ENCODE measurements around the gene TMEM59. TPM values are rescaled to one million over a fixed set of nuclear protein-coding genes. Genes with fewer than 3 reads are reported as not detected.
A peak's percentile ranks its signal among the peaks of the same experiment; 100 is the strongest.

The TMEM59 gene
- total RNA-seq, 4 donors from 2014 or later: 156 to 248 (median 224) TPM

DNA sequence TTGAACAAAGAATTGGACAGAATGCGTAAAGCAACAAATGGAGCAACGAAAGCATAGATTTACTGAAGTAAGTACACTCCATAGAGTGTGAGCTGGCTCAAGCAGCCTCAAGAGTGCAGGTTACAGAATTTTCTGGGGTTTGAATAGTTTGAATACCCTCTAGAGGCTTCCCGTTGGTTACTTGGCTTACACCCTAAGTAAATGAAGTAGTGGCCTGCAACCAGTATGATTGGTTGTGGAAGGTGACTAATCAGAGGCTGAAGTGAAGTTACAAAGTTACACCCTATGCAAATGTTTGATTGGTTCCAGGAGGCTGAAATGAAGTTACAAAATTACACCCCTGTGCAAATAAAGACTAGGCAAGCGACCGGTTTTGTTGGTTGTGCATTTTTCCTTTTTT, 11.3 kb upstream of the TMEM59 start:
- in situ Hi-C loops (cut with MboI; ENCODE audit: low sequenced_read_pairs in 4 of 4): loop anchor here in 2 of 4 donors (10.0 to 25.0 kb wide), 2 partner anchors 431 to 698 kb away; partner anchors contain the start of gene PARS2 (in 1 of the 2)
- TF ChIP-seq, protein P1, sequence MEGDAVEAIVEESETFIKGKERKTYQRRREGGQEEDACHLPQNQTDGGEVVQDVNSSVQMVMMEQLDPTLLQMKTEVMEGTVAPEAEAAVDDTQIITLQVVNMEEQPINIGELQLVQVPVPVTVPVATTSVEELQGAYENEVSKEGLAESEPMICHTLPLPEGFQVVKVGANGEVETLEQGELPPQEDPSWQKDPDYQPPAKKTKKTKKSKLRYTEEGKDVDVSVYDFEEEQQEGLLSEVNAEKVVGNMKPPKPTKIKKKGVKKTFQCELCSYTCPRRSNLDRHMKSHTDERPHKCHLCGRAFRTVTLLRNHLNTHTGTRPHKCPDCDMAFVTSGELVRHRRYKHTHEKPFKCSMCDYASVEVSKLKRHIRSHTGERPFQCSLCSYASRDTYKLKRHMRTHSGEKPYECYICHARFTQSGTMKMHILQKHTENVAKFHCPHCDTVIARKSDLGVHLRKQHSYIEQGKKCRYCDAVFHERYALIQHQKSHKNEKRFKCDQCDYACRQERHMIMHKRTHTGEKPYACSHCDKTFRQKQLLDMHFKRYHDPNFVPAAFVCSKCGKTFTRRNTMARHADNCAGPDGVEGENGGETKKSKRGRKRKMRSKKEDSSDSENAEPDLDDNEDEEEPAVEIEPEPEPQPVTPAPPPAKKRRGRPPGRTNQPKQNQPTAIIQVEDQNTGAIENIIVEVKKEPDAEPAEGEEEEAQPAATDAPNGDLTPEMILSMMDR (IDR thresholded peaks at IDR 0.05 in 4 of 5, conservative IDR thresholded peaks at IDR 0.05 in 1 of 5): no peak
- no peak for TF ChIP-seq POLR2A (IDR thresholded peaks at IDR 0.05)

DNA sequence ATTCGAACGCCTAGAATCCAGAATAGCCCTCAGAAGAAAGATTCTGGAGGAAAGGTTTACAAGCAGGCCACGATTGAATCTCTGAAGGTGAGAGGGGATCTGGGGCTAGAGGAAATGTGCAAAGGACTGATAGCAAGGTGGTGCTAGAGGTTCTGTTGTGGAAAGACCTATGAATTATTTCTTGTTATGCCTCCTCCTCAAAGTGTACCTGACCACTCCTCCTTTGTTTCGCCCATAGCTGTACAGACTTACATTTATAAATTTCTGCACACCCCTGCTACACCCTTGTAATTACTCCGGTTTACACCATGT, 1.4 kb upstream of the TMEM59 start:
- peaks cover 36 to 38% of the 10 kb centered on the region in 2 donors for H3K4me1 ChIP-seq
- in situ Hi-C loops (cut with MboI; ENCODE audit: low sequenced_read_pairs in 4 of 4): loop anchor here in 1 of 4 donors (5.0 to 25.0 kb wide), 2 partner anchors 212 to 708 kb away; partner anchors contain the start of gene PARS2

More for the DNA sequence above, 11.3 kb upstream of the TMEM59 start:
- H3K4me3 ChIP-seq: no peak overlapping the region
- intact Hi-C loops (cut with DNase I; ENCODE audit: low total_unique reads): no loop called here
- no peaks in the 10 kb centered on the region for H3K27me3 ChIP-seq
- H3K9me3 ChIP-seq: no peaks in the 10 kb centered on the region
- no peak overlapping the region for H3K27ac ChIP-seq
- no peaks in the 10 kb centered on the region for H3K36me3 ChIP-seq
- DNase-seq: no peak
- no peak for ATAC-seq
- no peaks in the 10 kb centered on the region for H3K4me1 ChIP-seq

DNA sequence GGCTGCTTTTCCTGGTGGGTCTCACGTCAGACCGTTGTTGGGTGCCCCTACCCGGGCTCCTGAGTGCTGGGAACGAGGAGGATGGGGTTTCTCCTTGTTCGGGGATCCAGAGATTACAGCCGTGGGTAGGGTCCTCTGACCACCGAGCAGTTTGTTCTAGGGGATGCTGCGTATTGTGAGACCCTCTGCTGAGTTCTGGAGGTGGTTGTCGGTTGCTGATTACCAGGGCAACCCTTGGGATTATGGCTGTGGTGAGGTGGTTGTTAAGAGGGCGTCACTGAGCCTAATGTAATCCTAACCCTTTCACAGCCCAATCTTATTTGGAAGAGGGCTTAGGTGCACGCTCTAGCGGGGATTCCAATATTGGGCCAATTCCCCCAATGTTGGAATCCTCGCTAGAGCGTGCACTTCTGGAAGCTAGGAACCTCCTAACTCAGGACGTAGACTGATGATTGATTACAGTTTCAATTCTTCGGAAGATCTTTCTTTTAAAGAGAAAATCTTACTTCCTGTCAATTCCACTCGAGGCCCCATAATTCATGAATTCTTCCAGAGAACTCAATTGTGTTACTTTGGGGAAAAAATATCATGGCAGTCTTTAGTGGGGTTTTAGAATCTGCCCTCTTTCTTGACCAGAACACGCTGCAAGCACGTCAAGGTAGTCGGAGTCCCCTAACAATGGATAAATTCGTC, 887 bp upstream of the TMEM59 start:
- ATAC-seq (peak; percentile 1 to 11), DNase-seq (no peak)
- Histone ChIP-seq H3K27me3 (no peaks in the 10 kb centered on the region), H3K27ac (peak overlapping the region; percentile 98 to 99 (median 98)), H3K9me3 (no peaks in the 10 kb centered on the region), H3K4me1 (peaks cover 41 to 42% of the 10 kb centered on the region in 2 donors), H3K36me3 (peaks cover 0 to 3% of the 10 kb centered on the region in 2 donors), H3K4me3 (peak overlapping the region; percentile 82 to 99 (median 96))
- TF ChIP-seq POLR2A (IDR thresholded peaks at IDR 0.05): no peak
- TF ChIP-seq, protein P1 (IDR thresholded peaks at IDR 0.05 in 4 of 5, conservative IDR thresholded peaks at IDR 0.05 in 1 of 5): no peak
- intact Hi-C loops (cut with DNase I; ENCODE audit: low total_unique reads): loop anchor here (1.0 to 5.0 kb wide), 6 partner anchors 109 to 433 kb away; partner anchors contain the start of genes CYB5RL, IFT25, MRPL37 and NDC1
- in situ Hi-C loops (cut with MboI; ENCODE audit: low sequenced_read_pairs in 4 of 4): loop anchor here in 1 of 4 donors (5.0 to 25.0 kb wide), 2 partner anchors 212 to 708 kb away; partner anchors contain the start of gene PARS2

More for the DNA sequence above, 1.4 kb upstream of the TMEM59 start:
- no peak for DNase-seq
- intact Hi-C loops (cut with DNase I; ENCODE audit: low total_unique reads): loop anchor here (5.0 kb wide), 2 partner anchors 353 to 433 kb away; partner anchors contain the start of gene SSBP3
- TF ChIP-seq, protein P1 (IDR thresholded peaks at IDR 0.05 in 4 of 5, conservative IDR thresholded peaks at IDR 0.05 in 1 of 5): no peak
- no peak for TF ChIP-seq POLR2A (IDR thresholded peaks at IDR 0.05)
- Histone ChIP-seq H3K36me3 (peaks cover 0 to 3% of the 10 kb centered on the region in 2 donors), H3K27ac (peak overlapping the region in 2 of 4 donors; percentile 98 to 99), H3K9me3 (no peaks in the 10 kb centered on the region), H3K27me3 (no peaks in the 10 kb centered on the region), H3K4me3 (peak overlapping the region; percentile 82 to 99 (median 96))
- ATAC-seq: no peak

DNA sequence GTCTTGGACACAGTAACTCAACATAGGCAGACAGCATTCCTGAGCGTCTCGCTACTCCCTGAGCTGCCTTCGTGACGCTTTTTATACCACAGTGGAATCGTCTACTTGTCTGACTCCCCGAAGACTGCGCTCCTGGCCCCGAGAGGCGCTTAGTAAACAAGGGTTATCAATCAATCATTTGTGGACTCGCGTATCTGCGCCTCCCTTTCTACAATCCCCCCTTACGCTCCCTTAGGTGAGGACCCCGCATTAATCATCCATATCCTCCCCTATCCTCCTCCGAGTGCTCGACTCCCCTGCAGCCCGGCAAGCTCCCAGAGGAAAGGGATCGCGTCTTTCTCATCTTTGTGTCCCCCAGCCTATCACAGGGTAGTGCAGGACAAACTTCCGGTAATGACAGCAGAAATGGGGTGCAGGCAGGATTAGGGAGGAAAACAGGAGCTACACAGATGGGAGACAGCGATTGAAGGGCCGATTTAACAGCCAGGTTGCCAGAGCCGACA, 522 bp downstream of the TMEM59 start:
- Histone ChIP-seq H3K4me3 (peak overlapping the region; percentile 82 to 99 (median 96)), H3K4me1 (peaks cover 55 to 56% of the 10 kb centered on the region in 2 donors), H3K27ac (peak overlapping the region; percentile 98 to 99 (median 98)), H3K9me3 (no peaks in the 10 kb centered on the region), H3K36me3 (no peaks in the 10 kb centered on the region), H3K27me3 (no peaks in the 10 kb centered on the region)
- ATAC-seq (peak; percentile 34 to 43), DNase-seq (peak in 1 of 2 donors; percentile 25)
- intact Hi-C loops (cut with DNase I; ENCODE audit: low total_unique reads): loop anchor here (2.0 to 5.0 kb wide), 5 partner anchors 108 to 435 kb away; partner anchors contain the start of genes CYB5RL, IFT25, MRPL37 and SSBP3
- in situ Hi-C loops (cut with MboI; ENCODE audit: low sequenced_read_pairs in 4 of 4): loop anchor here in 1 of 4 donors (5.0 to 25.0 kb wide), 2 partner anchors 210 to 710 kb away; partner anchors contain the start of gene PARS2
- no peak for TF ChIP-seq POLR2A (IDR thresholded peaks at IDR 0.05)
- TF ChIP-seq, protein P1 (IDR thresholded peaks at IDR 0.05 in 4 of 5, conservative IDR thresholded peaks at IDR 0.05 in 1 of 5): no peak

Measured in gastrocnemius medialis (tissue), 4 donors.